HCT116 (cell line): Measurements from ENCODE around the gene TMEM214. TPM values are rescaled to one million over a fixed set of nuclear protein-coding genes. Genes with fewer than 3 reads are reported as not detected.

ENCODE experiments used
- ATAC-seq: fragments of 200-7000 bp; cut with Tn5 transposase; 2 replicates; pipeline ENCODE4 v1.9.1; 2020; ENCODE audit warnings: mild to moderate bottlenecking, moderate library complexity
- BruUV-seq: library from RNA; stranded (reverse); fragments of 400-500 nt; replicated peaks from 2 replicates; lab custom pipeline; 2021; lab: Mats Ljungman, UMichigan
- CTCF ChIA-PET: fragments of 300-600 bp; sonication (Branson Sonifier 250); formaldehyde crosslinking; loops from one replicate; lab custom pipeline; 2021; ENCODE audit warnings: antibody characterized with exemption; lab: Charles Lee
- POLR2A ChIA-PET: fragments of 300-600, 350-600 bp; sonication (Branson Sonifier 250); formaldehyde crosslinking; loops from one replicate; lab custom pipeline; 2021; ENCODE audit warnings: antibody characterized with exemption; lab: Charles Lee
- RAD21 ChIA-PET, 2 experiments: fragments of 300-600 bp; sonication (Branson Sonifier 250); formaldehyde crosslinking; loops; one replicate each; lab custom pipeline; 2023; ENCODE audit warnings: low total read pairs in 2 of 2; ENCODE audit not compliant: uncharacterized antibody in 2 of 2, unreplicated experiment in 2 of 2, low non-redundant PET in 1 of 2; lab: Charles Lee
- DNase-seq: peaks from one replicate; pipeline ENCODE4 v3.0.0-alpha.2; 2010; ENCODE audit warnings: low read depth, low spot score
- H2AFZ ChIP-seq: fragments of 200-600 bp; shearing (Covaris generic), sonication (generic); 2 replicates; pipeline ENCODE4 v1.6.1; 2017; ENCODE audit warnings: low read depth, mixed run types, mixed read lengths, antibody characterized with exemption, low read length; ENCODE audit not compliant: poor library complexity, severe bottlenecking
- H3K27ac ChIP-seq: 2 replicates; pipeline ENCODE4 v1.5.1; 2012; ENCODE audit warnings: low read depth, low read length
- H3K27me3 ChIP-seq: fragments of 200-600 bp; sonication (generic); 2 replicates; pipeline ENCODE4 v1.6.1; 2016; ENCODE audit warnings: mixed run types, low read length, mixed read lengths; ENCODE audit not compliant: insufficient read depth
- H3K36me3 ChIP-seq, 2 experiments: fragments of 200-500 bp in 1 of 2; fragments of 200-600 bp in 1 of 2; sonication (Bioruptor generic) in 1 of 2; sonication (generic) in 1 of 2; 2 replicates each; pipeline versions ENCODE4 v1.5.1 to v1.6.1; 2014 to 2016; ENCODE audit warnings: low read length in 2 of 2, inconsistent platforms in 1 of 2, mixed read lengths in 1 of 2, mixed run types in 1 of 2; ENCODE audit not compliant: insufficient read depth in 2 of 2, control insufficient read depth in 1 of 2
- H3K4me1 ChIP-seq, 2 experiments: fragments of 200-600 bp in 1 of 2; sonication (generic) in 1 of 2; 2 replicates each; pipeline versions ENCODE4 v1.5.1 to v1.6.1; 2012 to 2017; ENCODE audit warnings: low read length in 2 of 2, inconsistent platforms in 1 of 2, mild to moderate bottlenecking in 1 of 2, mixed read lengths in 1 of 2, mixed run types in 1 of 2, moderate library complexity in 1 of 2; ENCODE audit not compliant: insufficient read depth in 2 of 2, control insufficient read depth in 1 of 2
- H3K4me2 ChIP-seq: fragments of 200-600 bp; sonication (generic); 2 replicates; pipeline ENCODE4 v1.6.1; 2017; ENCODE audit warnings: mixed run types, low read length, mixed read lengths
- H3K4me3 ChIP-seq, 2 experiments: fragments of 200-600 bp in 1 of 2; sonication (generic) in 1 of 2; replicated peaks in 1 of 2; 2 replicates each; pipeline ENCODE4 v1.5.1; 2011 to 2016; ENCODE audit warnings: low read length in 2 of 2, control low read depth in 1 of 2, low read depth in 1 of 2, mild to moderate bottlenecking in 1 of 2, mixed read lengths in 1 of 2, mixed run types in 1 of 2
- H3K79me2 ChIP-seq: fragments of 200-600 bp; sonication (generic); 2 replicates; pipeline ENCODE4 v1.6.1; 2017; ENCODE audit warnings: mild to moderate bottlenecking, mixed run types, low read length, moderate library complexity, mixed read lengths; ENCODE audit not compliant: insufficient read depth
- H3K9ac ChIP-seq: fragments of 200-600 bp; sonication (generic); 2 replicates; pipeline ENCODE4 v1.6.1; 2016; ENCODE audit warnings: low read length, mixed read lengths
- H3K9me2 ChIP-seq: fragments of 200-600 bp; sonication (generic), shearing (Covaris generic); 2 replicates; pipeline ENCODE4 v1.6.1; 2017; ENCODE audit warnings: mixed run types, mild to moderate bottlenecking, moderate library complexity; ENCODE audit not compliant: insufficient read depth
- H3K9me3 ChIP-seq, 2 experiments: fragments of 200-500 bp in 1 of 2; fragments of 200-600 bp in 1 of 2; sonication (Bioruptor generic) in 1 of 2; sonication (generic) in 1 of 2; 2 replicates each; pipeline ENCODE4 v1.6.1; 2014 to 2017; ENCODE audit warnings: low read length in 2 of 2, mixed read lengths in 2 of 2, inconsistent platforms in 1 of 2, low read depth in 1 of 2, mild to moderate bottlenecking in 1 of 2, mixed run types in 1 of 2, moderate library complexity in 1 of 2; ENCODE audit not compliant: control insufficient read depth in 1 of 2, insufficient read depth in 1 of 2
- H4K20me1 ChIP-seq: fragments of 200-600 bp; sonication (generic), shearing (Covaris generic); 2 replicates; pipeline ENCODE4 v1.6.1; 2017; ENCODE audit warnings: mixed run types, mild to moderate bottlenecking, moderate library complexity; ENCODE audit not compliant: insufficient read depth
- CEBPB ChIP-seq: IDR thresholded peaks from 2 replicates; pipeline ENCODE4 v1.6.1; 2012; ENCODE audit warnings: low read depth
- FOSL1 ChIP-seq: IDR thresholded peaks from 2 replicates; pipeline ENCODE4 v1.6.1; 2012; ENCODE audit warnings: low read depth
- SIN3A ChIP-seq: IDR thresholded peaks from 2 replicates; pipeline ENCODE4 v1.6.1; 2012; ENCODE audit warnings: low read depth
- ZBTB33 ChIP-seq: IDR thresholded peaks from 2 replicates; pipeline ENCODE4 v1.6.1; 2011; ENCODE audit warnings: mild to moderate bottlenecking, low read length, moderate library complexity; ENCODE audit not compliant: insufficient replicate concordance; ENCODE audit errors: extremely low read depth
- intact Hi-C: fragments of 100-400 bp; cut with micrococcal nuclease; formaldehyde crosslinking; loops from 2 replicates; pipeline ENCODE4 v1.10.0; 2022
- total RNA-seq: library from RNA; stranded (reverse); gene quantifications from one replicate; pipeline ENCODE4 v1.2.1, GENCODE V29; 2021; ENCODE audit not compliant: unreplicated experiment
- TF ChIP-seq, protein P1 (sequence below), 3 experiments: fragments of 200-600 bp in 1 of 3; sonication (generic) in 1 of 3; IDR thresholded peaks in 2 of 3; conservative IDR thresholded peaks in 1 of 3; 2 replicates each; pipeline ENCODE4 v1.5.1; 2012 to 2017; ENCODE audit warnings: low read depth in 2 of 3, low read length in 2 of 3, antibody characterized with exemption in 1 of 3, borderline replicate concordance in 1 of 3, control low read depth in 1 of 3, mild to moderate bottlenecking in 1 of 3, mixed read lengths in 1 of 3, mixed run types in 1 of 3, moderate library complexity in 1 of 3; ENCODE audit not compliant: insufficient read depth in 1 of 3

The TMEM214 gene
- total RNA-seq, 1 experiment from 2014 or later, result 69.8 TPM

DNA sequence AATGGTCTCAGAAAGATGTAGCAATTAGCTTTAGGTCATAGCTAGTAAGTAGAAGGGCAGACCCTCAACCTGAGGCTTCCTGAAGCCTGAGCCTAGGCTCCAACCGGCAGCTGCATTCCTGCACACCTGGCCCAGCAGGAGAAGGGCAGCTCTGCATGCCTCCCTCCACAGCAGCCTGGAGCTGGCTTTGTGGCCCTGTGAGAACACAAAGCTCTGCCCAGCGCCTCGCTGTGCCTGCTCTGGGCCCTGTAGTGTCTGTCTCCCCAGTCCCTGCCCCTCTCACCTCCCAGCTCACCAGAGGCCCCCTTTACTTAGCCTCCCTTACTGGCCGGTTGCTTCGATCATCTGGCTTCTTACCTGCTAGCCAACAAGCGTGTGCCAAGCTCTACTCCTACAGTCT is 6.7 kb downstream of the TMEM214 start:
- TF ChIP-seq FOSL1 (no peak), SIN3A (no peak), CEBPB (no peak), ZBTB33 (no peak)
- TF ChIP-seq, protein P1, sequence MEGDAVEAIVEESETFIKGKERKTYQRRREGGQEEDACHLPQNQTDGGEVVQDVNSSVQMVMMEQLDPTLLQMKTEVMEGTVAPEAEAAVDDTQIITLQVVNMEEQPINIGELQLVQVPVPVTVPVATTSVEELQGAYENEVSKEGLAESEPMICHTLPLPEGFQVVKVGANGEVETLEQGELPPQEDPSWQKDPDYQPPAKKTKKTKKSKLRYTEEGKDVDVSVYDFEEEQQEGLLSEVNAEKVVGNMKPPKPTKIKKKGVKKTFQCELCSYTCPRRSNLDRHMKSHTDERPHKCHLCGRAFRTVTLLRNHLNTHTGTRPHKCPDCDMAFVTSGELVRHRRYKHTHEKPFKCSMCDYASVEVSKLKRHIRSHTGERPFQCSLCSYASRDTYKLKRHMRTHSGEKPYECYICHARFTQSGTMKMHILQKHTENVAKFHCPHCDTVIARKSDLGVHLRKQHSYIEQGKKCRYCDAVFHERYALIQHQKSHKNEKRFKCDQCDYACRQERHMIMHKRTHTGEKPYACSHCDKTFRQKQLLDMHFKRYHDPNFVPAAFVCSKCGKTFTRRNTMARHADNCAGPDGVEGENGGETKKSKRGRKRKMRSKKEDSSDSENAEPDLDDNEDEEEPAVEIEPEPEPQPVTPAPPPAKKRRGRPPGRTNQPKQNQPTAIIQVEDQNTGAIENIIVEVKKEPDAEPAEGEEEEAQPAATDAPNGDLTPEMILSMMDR (IDR thresholded peaks at IDR 0.05 in 2 of 3, conservative IDR thresholded peaks at IDR 0.05 in 1 of 3; ENCODE audit: borderline replicate concordance in 1 of 3, insufficient read depth in 1 of 3, low read depth in 2 of 3, low read length in 2 of 3), result no peak
- ATAC-seq (no peak), DNase-seq (no peak)
- H4K20me1 ChIP-seq, result peaks cover 5% of the 10 kb centered on the region; the same call in 1 of the 2 replicates
- ChIA-PET RAD21 (no interaction called here), POLR2A (no interaction called here), CTCF (interaction anchor here (1.2 kb wide), 1 partner anchor 77 kb away, joined by 3 read pairs; no protein-coding TSS in a partner anchor)
- intact Hi-C loops, result no loop called here
- no peaks in the 10 kb centered on the region for H3K9me3 ChIP-seq
- H3K79me2 ChIP-seq, result peaks cover 13% of the 10 kb centered on the region
- no peak overlapping the region for H3K9ac ChIP-seq
- H3K36me3 ChIP-seq, result peaks cover 39 to 53% of the 10 kb centered on the region in 2 experiments; a peak in 3 of 4 replicates
- no peaks in the 10 kb centered on the region for H3K9me2 ChIP-seq
- no peak overlapping the region for H3K4me2 ChIP-seq
- H3K4me3 ChIP-seq, result no peak overlapping the region
- no peaks in the 10 kb centered on the region for H3K4me1 ChIP-seq
- no peaks in the 10 kb centered on the region for H3K27me3 ChIP-seq
- no TSS peak for BruUV-seq
- no peak overlapping the region for H2AFZ ChIP-seq
- H3K27ac ChIP-seq, result no peak overlapping the region
